NCI-H1930 (cell line): ENCODE data around the gene AK9.

Experiments used
- DNase-seq, 2 experiments: peaks; one replicate each; lab custom pipeline; 2025; lab: John Stamatoyannopoulos, UW

Gene AK9

DNA sequence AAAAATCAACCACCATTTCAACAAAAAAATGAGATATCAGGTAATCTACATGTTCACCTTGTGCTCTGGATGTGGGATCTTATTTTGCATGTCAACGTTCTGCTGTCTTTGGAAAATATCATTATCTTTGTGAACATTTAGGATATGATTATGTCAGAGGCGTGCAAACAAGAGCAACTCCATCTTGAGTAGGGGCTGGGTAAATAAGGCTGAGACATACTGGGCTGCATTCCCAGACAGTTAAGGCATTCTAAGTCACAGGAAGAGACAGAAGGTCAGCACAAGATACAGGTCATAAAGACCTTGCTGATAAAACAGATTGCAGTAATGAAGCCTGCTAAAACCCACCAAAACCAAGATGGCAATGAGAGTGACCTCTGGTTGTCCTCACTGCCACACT is 179.2 kb downstream of the AK9 start:
- no peak for DNase-seq

DNA sequence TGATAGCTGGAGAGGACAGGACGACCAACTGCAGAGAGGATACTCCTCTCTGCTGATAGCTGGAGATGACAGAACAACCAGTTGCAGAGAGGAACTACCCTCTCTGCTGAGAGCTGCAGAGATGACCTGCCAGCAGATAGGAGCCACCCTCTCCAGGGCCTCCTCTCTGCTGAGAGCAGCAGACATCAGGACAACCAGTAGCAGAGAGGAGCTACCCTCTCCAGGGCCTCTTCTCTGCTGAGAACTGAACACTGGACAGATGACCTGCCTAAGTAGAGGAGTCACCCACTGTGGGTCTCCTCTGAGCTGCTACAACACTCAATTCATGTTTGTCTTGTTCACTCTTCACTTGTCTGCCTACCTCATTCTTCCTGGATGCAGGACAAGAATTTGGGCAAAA is 180.6 kb downstream of the AK9 start:
- no peak for DNase-seq

DNA sequence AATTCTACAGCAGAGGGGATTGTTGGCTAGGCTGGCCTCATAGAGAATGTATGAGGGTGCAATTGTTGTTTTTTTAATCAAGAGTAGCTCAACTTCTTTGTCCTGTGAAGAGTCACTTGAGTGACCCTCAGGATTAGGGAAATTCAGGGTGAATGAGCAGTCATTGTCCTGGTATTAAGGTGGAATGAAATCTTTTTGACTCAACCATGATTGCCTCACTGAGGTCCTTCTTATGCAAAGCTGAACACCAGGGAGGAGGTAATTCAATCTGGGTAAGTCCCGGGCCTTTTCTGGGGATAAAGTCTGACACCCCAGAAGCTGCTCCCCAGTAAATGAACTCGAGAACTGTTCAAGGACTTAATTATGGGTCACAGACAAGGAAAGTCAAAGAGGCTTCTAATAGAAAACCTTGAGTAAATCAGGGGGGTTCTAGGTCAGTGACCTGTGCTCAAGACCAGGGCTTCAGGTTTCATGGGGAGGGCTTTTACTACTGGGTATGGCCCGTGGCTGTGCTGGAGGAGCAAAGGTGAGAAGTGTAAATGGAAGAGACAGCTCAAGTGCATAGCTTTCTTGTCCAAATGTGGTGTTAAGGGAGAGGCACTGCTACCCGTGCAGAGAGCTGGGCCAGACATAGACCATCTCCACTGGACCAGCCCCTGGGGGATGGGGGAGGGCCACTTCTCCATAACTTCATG is 182.7 kb downstream of the AK9 start:
- DNase-seq = no peak

DNA sequence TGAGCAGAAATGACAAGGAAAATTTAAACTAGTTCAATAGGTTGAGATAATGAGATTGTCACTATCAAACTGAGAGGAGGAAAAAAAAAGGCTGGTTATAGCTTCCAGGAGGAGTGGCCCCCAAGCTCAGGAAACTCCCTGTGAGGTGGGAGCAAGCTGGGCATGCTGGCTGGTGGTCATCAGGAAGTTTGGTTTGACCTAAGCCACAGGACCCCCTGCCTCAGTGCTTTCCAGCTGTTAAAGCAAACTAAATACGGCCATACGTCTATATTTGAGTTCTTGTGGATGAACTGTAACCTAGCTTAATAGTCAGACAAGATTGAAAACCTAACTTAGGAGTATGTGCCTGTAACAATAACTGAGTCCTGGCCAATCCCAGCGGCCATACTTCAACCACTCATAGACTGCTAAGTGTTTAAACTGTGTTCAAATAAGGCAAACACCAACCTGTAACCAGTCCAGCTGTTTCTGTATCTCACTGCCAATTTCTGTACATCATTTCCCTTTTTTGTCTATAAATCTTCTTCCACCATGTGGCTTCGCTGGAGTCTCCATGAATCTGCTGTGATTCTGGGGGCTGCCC is 183.4 kb downstream of the AK9 start:
- DNase-seq = no peak

DNA sequence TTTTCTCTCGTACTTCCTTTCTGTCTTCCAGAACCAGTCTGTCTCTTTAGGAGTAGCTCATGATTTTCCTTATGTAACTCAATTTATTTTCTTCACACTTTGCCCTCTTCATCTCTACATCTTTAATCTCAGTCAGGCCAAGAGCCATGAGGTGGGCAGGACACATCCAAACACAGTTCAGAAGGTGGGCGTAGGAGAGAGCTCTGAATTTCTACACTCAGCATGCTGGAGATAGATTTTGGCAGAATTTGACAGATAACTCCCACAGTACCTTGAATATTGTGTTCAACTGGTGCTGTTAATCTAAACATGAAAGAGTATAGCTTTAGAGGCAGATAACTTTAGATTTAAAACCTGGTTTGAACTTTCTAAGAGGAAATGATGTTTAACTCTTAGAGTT is 184.2 kb downstream of the AK9 start:
- DNase-seq = no peak

DNA sequence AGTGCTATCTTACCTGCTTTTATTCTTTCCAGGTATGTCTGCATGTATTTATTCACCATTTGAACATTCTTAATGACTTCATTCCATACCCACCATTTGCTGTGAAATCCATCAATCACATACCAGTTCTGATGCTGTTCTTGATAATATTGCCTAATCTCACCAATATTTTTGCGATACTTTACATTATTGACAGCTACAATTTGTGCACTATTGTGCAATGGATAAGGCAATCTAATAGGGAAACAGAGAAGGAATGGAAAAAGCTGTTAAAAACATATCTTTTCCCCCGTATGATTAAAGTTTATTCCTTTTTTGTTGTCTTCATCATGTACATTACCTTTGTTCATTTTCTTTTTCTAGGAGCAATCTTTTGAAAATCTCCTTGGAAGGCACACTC is 184.7 kb downstream of the AK9 start:
- no peak for DNase-seq

DNA sequence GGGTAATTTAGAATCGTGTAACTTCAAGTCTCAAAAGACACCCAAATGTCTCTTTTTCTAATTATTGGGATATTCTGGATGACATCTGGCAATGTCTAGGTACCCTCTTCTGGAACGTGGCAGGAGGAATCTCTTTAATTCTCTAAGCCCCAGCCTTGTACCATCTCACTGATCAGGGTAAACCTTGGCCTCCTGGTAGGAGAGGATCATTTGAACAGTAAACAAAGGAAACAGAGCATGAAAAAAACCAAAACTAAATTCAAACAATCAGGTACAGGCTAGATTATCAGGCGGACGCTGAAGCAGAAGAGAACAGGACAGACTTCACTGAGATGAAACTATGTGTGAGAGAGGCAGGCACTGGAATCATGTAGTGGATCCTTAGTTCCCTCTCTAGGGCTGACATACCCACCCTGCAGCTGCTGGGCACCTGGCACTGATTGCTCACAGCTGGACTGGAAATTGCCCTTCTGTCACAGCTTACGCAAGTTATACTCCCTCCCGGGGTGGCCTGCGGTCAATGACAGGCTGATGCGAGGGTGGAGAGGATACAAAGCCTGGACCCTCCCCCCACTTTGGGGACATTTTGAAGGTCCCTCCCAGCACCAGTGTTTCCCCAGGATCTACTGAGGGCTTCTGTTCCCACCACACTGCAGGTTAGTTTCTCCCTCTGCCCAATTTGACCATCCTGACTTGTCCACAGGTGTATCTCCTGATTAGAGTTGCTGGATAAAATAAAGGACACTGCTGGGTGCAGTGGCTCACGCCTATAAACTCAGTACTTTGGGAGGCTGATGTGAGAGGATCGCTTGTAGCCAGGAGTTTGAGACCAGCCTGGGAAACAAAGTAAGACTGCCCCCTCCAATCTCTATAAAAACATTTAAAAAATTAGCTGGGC is 187.4 kb downstream of the AK9 start:
- no peak for DNase-seq

DNA sequence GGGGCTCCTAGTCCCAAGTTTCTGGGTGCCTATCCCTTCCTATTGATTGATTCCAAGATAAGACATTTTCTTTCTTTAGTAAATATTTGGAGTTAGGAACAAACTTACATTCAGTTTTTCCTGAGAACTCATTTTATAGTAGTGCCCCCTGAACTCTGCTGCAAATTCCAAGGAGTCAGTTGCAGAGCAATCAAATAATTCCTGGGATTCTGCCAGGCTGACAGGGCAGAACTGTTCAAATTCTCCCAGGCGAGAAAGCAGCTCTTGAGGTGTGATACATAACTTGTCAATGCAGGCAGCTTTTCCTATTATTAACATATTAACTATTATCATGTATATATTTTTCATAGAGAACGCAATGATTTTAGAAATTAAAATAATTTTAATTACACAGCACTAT is 192.1 kb downstream of the AK9 start:
- no peak for DNase-seq

DNA sequence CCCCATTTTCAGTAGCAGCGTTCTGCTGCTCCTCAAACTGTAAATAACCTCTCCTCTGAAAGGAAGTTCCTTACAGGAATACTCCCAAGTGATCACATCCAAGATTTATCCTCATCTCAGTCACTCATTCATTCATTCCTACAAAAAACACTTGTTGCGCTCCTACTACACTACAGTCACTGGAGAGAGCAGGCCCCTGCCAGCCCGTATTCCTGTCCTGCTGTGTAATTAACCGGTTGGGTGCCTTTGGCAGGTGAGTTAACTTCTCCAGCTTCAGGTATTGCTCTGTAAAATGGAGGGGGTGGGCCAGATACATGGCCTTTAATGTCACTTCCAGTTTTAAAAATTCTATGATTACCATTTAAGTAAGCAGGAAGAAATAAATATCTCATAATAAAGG is 192.9 kb downstream of the AK9 start:
- DNase-seq = no peak

DNA sequence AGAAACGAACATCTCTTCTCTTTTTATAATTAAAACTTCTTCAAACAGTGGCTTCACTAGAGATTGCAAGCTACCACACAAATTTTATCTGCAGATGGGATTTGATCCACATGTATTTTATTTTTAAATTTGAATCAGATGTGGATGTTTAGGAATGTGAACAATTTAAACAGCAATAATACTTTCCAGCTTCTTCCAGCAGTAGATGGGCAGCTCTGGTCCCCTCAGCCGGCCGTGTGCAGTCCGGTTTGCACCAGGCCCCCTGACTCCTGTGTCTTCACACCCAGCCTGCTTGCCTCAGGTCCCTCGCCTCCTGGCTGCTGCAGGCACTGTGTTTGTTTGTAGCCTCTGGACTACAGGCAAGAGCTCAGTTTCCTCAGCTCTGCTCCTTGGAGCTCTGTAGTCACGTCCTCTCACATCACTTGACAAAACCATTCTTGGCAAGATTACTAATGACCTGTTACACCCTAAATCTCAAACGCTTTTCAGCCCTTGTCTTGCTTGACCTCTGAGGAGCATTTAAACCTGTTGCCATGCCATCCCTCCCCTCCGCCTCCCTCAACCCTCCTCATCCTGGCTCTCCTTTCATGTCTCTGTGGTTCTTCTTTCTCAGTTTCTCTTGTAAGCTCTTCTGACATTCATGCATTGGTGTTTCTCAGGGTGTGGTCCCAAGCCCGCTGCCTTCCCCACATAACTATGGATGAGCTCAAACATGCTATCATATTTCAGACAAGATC is 194.8 kb downstream of the AK9 start:
- DNase-seq = no peak

DNA sequence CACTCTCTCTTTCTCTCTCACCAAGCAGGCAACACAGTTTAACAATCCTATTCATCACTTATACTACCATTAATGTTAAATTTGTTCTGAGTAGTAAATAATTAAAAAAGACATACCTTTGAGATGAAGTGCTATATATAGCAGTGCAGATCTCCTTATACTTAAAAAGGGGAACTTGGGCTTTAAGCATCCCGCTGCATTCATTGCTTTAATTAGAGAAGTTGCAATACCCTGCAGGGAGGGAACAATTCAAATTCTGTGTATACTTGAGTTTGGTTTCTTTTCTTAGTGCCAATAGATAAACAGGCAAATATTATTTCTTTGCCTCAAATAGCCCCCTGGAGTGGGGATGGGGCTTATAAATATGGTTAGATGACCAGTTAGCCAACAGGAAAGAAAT is 197.1 kb downstream of the AK9 start:
- no peak for DNase-seq

DNA sequence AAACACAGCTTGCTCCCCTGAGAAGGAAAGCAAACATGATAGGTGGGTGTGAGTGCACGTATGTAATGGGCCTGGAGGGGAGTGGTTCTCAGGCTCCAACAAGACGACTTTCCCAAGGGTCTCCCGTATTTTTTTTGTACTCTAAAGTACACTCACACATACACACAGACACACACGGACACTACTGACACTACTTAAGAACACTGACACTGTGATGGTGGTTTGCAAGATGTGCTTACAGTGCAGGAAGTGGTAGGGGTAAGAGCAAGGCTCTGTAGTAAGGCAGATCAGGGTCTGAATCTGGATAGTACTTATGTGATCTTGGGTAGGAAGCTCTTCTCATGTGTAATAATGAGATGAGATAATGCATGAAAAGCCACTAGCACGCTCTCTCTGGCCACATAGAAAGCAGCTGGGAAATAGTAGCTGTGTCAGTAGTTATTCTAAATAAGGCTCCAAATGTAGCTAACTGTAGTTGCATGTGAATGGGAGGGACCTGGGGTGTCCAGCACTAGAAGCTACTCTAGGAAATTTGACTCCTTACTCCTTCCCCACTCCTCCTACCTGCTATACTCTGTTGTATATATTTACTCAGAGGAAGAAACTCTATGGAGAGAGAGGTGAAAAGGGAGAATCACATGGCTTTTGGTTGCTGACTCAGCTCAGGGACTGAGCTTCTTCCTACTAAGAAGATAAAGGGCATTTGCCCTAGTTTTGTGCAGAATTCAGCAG is 199.6 kb downstream of the AK9 start:
- DNase-seq = no peak

DNA sequence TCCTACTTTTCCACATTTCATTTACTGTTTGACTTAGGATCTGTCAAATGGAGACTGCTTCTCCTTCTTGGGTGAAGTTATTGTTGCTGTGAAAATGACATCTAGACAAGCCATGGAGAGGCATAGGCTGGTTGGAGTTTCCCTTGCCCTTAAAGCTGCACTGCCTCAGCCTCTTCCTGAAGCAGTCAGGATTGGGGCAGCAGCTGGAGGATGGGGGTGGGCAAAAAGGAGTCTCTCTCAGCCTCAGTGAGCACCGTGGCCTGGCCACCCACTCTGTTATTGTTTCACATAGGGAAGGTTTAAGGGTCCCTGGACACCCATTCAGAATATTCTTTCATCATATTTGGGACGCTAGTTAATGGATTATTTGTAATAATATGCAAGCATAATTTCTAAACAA is 200.3 kb downstream of the AK9 start:
- no peak for DNase-seq

DNA sequence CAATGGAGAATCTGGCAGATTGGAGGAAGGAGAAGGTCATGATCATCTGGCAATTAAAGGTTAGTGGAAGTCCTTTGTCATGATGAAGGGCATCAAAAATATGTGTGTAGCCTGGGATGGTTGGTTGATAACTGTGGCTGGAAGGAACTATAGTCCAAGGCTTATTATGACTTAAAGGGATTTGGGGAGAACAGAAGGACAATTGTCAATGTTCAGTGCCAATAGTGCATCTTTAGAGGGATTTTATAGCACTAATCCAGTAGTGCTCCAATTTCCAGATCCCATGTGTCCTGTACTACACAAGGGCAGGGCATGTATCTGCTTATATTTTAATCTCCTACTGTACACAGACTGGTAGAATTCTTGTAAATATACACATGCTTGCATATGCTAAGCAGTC is 203.0 kb downstream of the AK9 start:
- no peak for DNase-seq

DNA sequence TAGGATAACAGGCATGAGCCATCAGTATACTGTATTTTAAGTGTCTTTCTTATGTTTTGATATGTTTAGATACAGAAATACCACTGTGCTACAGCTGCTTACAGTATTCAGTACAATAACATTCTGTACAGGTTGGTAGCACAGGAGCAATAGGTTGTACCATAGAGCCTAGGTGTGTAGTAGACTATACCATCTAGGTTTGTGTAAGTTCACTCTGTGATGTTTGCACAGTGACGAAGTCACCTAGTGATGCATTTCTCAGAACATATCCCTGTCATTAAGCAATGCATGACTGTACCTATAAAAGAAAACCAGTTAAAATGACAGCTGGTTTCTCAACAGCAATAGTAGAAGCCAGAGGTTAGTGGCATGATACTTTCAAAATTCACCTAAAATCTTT is 204.9 kb downstream of the AK9 start:
- no peak for DNase-seq

DNA sequence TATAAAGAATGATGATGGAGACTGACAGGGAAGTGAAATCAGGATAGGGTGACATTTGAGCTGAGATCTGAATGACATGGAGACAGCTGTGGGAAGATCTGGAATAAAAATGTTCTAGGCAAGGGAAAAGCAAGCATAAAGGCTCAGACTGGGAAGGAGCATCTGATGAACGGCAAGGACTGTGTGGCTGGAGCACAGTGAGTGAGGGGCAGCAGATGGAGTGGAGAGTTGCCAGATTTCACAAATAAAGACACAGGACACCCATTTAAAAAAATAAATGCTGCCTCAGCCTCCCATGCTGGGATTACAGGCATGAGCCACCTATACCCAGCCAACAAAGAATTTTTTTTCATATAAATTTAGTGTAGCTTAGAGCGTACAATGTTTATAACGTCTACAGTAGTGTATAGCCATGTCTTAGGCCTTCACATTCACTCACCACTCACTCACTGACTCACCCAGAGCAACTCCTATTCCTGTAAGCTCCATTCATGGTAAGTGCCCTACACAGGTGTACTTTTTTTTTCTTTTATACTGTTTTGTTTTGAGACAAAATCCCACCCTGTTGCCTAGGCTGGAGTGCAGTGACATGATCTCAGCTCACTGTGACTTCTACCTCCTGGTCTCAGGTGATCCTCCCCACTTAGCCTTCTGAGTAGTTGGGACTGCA is 205.6 kb downstream of the AK9 start:
- no peak for DNase-seq

DNA sequence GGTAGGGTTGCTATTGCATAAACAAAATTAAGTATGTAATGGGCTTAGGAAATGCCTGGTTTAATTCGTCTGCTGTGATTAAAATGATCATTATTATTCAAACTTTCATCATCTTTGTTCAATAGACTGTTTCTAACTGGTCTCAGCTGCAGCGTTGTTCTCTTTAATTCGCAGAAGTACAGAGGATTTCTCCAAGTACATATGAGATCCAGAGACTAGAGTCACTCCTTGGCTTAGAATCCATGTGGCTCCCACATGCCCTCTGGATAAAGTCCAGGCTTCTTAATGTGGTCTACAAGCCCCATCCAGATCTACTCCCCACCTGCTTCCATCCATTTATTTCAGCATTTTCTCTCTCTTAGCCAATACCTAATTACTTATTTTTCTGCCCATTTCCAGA is 206.9 kb downstream of the AK9 start:
- no peak for DNase-seq

DNA sequence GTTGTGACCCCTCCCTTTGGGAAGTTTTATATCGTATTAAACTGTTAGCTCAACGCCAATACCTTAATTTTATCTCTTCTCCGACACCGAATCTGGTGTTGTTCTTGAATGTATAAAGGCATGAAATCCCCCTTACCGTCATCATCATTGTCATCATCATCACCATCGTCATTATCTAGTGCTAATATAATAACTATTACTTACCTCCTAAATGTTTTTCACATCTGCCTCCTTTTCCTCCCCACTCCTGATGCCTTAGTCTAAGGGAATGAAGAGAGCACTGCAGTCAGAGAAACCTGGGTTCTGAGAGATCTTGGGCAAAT is 207.3 kb downstream of the AK9 start:
- DNase-seq = no peak

DNA sequence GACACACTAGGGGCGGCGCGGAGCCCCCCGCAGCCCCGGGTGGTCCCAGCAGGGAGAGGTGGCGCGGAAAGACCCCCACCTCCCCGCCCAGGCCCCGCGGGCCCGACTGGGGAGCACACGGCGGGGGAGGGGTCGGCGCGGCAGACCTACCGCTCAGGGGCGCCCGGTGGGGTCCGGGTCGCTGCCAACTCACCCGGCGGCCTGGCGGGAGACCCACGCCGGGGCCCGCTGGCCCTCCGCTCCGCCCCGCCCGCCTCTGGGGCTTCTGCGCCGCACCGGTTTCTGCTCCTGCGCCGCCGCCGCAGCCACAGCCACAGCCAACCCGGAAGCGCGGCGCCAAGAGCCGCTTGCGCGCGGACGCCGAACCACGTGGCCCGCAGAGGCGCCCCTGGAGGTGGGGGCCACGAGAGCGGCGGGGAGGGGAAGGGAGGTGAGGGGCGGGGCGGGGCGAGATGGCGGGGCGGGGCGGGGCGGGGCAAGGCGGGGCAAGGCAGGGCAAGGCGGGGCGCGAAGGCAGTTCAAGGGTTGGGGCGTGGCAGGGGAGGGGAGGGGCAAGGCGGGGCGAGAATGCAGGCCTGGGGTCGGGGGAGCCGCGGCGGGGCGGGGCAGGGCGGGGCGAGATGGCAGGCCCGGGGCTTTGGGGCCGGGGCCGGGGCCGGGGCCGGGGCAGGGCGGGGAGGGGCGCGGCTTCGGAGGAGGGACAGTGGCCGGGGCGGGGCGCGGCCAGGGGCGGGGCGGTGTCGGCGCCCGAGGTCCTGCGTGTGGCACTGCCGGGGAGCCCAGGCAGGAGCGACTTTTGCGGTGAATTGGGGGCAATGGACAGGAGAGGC is 207.9 kb downstream of the AK9 start, which contains the start of gene ZBTB24:
Gene ZBTB24 (minus strand): TSS at position 315 of the 830 bp plus-strand sequence. CDS start 1,193 bp downstream, outside the sequence.
- DNase-seq = peak; percentile 80 to 90

DNA sequence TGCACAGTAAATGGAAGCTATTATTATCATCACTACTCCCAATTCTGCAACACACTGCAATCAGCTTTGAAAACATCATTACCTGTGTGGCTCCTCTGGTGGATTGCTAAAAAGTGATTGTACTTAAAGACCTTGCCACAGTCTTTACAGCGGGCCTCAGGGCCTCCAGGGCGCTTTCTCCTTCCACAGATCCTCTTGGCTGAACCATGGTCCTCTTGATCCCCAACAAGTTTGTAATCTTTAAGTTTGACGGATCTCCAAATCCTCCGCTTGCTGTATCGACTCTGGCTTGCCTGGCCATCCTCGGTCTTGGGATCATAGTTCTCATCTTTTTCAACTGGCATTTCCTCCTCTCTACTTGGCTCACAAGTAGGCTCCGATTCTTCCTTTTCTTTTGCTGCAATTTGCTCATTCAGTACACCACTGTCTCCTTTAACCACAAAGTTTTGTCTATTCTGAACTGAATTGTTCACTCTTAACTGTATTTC is 210.0 kb downstream of the AK9 start:
- DNase-seq = no peak
